ENCODE measurements around the gene KIAA0040. TPM values are rescaled to one million over a fixed set of nuclear protein-coding genes. Genes with fewer than 3 reads are reported as not detected.

KIAA0040 gene
- total RNA-seq, 4 donors from 2014 or later = 13.4 to 21.6 (median 19.8) TPM

- WGBS = 84% methylated on average over 2 of the region's 2 CpGs
- Histone ChIP-seq H3K4me1 (no peaks in the 10 kb centered on the region), H3K9me3 (no peaks in the 10 kb centered on the region), H3K4me3 (no peak overlapping the region), H3K27ac (no peak overlapping the region), H3K36me3 (no peaks in the 10 kb centered on the region), H3K27me3 (no peaks in the 10 kb centered on the region)
- no peak for DNase-seq (ENCODE audit: low spot score in 2 of 2)
- TF ChIP-seq EP300 (IDR thresholded peaks at IDR 0.05) (no peak), CTCF (IDR thresholded peaks at IDR 0.05) (no peak), POLR2AphosphoS5 (IDR thresholded peaks at IDR 0.05) (no peak), POLR2A (IDR thresholded peaks at IDR 0.05) (no peak)
Observed at GRCh38 chr1:175207971-175208370, 15.4 kb upstream of the KIAA0040 start.

GRCh38 chr1:175206687-175207086, 14.1 kb upstream of the KIAA0040 start:
- no peaks in the 10 kb centered on the region for H3K27me3 ChIP-seq
- no peak overlapping the region for H3K4me3 ChIP-seq
- H3K27ac ChIP-seq = no peak overlapping the region
- H3K4me1 ChIP-seq = peaks cover 1% of the 10 kb centered on the region
- DNase-seq (ENCODE audit: low spot score in 2 of 2) = no peak
- TF ChIP-seq POLR2AphosphoS5 (IDR thresholded peaks at IDR 0.05) = no peak
- no peak for TF ChIP-seq CTCF (IDR thresholded peaks at IDR 0.05)
- TF ChIP-seq EP300 (IDR thresholded peaks at IDR 0.05) = no peak
- no peak for TF ChIP-seq POLR2A (IDR thresholded peaks at IDR 0.05)
- no peaks in the 10 kb centered on the region for H3K36me3 ChIP-seq
- no peaks in the 10 kb centered on the region for H3K9me3 ChIP-seq

- Histone ChIP-seq H3K27ac (no peak overlapping the region), H3K4me1 (peaks cover 15% of the 10 kb centered on the region), H3K4me3 (no peak overlapping the region), H3K9me3 (no peaks in the 10 kb centered on the region), H3K36me3 (no peaks in the 10 kb centered on the region), H3K27me3 (no peaks in the 10 kb centered on the region)
- no peak for DNase-seq (ENCODE audit: low spot score in 2 of 2)
- no peak for TF ChIP-seq CTCF (IDR thresholded peaks at IDR 0.05)
- TF ChIP-seq POLR2A (IDR thresholded peaks at IDR 0.05) = no peak
- WGBS = 36% methylated on average over 2 of the region's 2 CpGs
Observed at GRCh38 chr1:175204330-175204729, 11.8 kb upstream of the KIAA0040 start.

GRCh38 chr1:175203570-175204068, 11.0 kb upstream of the KIAA0040 start:
- H3K9me3 ChIP-seq = no peaks in the 10 kb centered on the region
- no peak for DNase-seq (ENCODE audit: low spot score in 2 of 2)
- TF ChIP-seq POLR2A (IDR thresholded peaks at IDR 0.05) (no peak), CTCF (IDR thresholded peaks at IDR 0.05) (no peak), EP300 (IDR thresholded peaks at IDR 0.05) (no peak), POLR2AphosphoS5 (IDR thresholded peaks at IDR 0.05) (no peak)
- peaks cover 15% of the 10 kb centered on the region for H3K4me1 ChIP-seq
- H3K27me3 ChIP-seq = no peaks in the 10 kb centered on the region
- H3K36me3 ChIP-seq = no peaks in the 10 kb centered on the region
- no peak overlapping the region for H3K27ac ChIP-seq
- no peak overlapping the region for H3K4me3 ChIP-seq
- WGBS = 80% methylated on average over 5 of the region's 5 CpGs

GRCh38 chr1:175200678-175201521, 8.3 kb upstream of the KIAA0040 start:
- no peaks in the 10 kb centered on the region for H3K36me3 ChIP-seq
- H3K27me3 ChIP-seq = peaks cover 3% of the 10 kb centered on the region
- 39% methylated on average over 7 of the region's 7 CpGs for WGBS
- no peak for DNase-seq (ENCODE audit: low spot score in 2 of 2)
- no peak overlapping the region for H3K4me3 ChIP-seq
- H3K9me3 ChIP-seq = no peaks in the 10 kb centered on the region
- TF ChIP-seq CTCF (IDR thresholded peaks at IDR 0.05) = no peak
- TF ChIP-seq POLR2A (IDR thresholded peaks at IDR 0.05) = no peak
- no peak for TF ChIP-seq POLR2AphosphoS5 (IDR thresholded peaks at IDR 0.05)
- peaks cover 35% of the 10 kb centered on the region for H3K4me1 ChIP-seq
- peak overlapping the region; percentile 14 for H3K27ac ChIP-seq
